ENCODE data around the gene SPART.

DNA sequence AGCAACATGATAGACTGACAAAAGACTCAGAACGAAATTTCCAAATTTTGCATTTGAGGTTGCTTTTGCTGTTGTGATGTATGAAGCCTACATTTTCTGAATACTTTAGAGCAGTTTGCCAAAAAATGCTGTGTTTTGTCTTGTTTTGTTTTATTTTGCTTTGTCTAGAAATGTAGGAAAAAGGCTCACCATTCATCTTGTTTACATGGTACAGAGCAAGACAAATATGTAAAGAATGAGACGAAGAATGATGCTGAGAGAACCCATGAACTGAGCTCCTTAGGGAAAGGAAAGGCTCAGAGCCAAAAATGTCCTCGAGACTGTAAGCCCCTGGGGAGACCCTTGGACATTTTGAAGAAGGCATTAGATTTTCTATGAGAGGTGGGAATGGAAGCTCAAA, 6.8 kb upstream of the SPART start:
- TF ChIP-seq, protein P1, sequence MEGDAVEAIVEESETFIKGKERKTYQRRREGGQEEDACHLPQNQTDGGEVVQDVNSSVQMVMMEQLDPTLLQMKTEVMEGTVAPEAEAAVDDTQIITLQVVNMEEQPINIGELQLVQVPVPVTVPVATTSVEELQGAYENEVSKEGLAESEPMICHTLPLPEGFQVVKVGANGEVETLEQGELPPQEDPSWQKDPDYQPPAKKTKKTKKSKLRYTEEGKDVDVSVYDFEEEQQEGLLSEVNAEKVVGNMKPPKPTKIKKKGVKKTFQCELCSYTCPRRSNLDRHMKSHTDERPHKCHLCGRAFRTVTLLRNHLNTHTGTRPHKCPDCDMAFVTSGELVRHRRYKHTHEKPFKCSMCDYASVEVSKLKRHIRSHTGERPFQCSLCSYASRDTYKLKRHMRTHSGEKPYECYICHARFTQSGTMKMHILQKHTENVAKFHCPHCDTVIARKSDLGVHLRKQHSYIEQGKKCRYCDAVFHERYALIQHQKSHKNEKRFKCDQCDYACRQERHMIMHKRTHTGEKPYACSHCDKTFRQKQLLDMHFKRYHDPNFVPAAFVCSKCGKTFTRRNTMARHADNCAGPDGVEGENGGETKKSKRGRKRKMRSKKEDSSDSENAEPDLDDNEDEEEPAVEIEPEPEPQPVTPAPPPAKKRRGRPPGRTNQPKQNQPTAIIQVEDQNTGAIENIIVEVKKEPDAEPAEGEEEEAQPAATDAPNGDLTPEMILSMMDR (IDR thresholded peaks at IDR 0.05) = no peak
- no peak for TF ChIP-seq POLR2A (IDR thresholded peaks at IDR 0.05)
